OCI-LY1 (cell line): Measurements from ENCODE around the gene RFX8.

Experiments used
- H2AFZ ChIP-seq: fragments of 200-600 bp; sonication (generic), shearing (Covaris generic); 2 replicates; pipeline ENCODE4 v1.6.0; 2014; ENCODE audit warnings: antibody characterized with exemption, mild to moderate bottlenecking, low read length
- H3F3A ChIP-seq: fragments of 200-600 bp; sonication (generic), shearing (Covaris generic); 2 replicates; pipeline ENCODE4 v1.6.0; 2014; ENCODE audit warnings: mild to moderate bottlenecking, antibody characterized with exemption, low read length, moderate library complexity; ENCODE audit not compliant: insufficient read depth
- H3K27ac ChIP-seq: fragments of 200-600 bp; sonication (generic); 2 replicates; pipeline ENCODE4 v1.5.1; 2014; ENCODE audit warnings: low read length, mixed run types, mild to moderate bottlenecking, low read depth; ENCODE audit not compliant: poor library complexity, severe bottlenecking
- H3K27me3 ChIP-seq: fragments of 200-600 bp; sonication (generic); 2 replicates; pipeline ENCODE4 v1.6.0; 2014; ENCODE audit warnings: antibody characterized with exemption, mild to moderate bottlenecking, low read length, moderate library complexity; ENCODE audit not compliant: insufficient read depth
- H3K36me3 ChIP-seq: fragments of 200-600 bp; sonication (generic); 2 replicates; pipeline ENCODE4 v1.6.1; 2014; ENCODE audit warnings: mild to moderate bottlenecking, antibody characterized with exemption, low read length, moderate library complexity, mixed read lengths; ENCODE audit not compliant: insufficient read depth
- H3K4me1 ChIP-seq: fragments of 200-600 bp; sonication (generic); 2 replicates; pipeline ENCODE4 v1.5.1; 2014; ENCODE audit warnings: mild to moderate bottlenecking, low read length, moderate library complexity; ENCODE audit not compliant: insufficient read depth, severe bottlenecking
- H3K4me2 ChIP-seq: fragments of 200-600 bp; sonication (generic), shearing (Covaris generic); 2 replicates; pipeline ENCODE4 v1.6.1; 2014; ENCODE audit warnings: low read length
- H3K4me3 ChIP-seq: fragments of 200-600 bp; sonication (generic); 2 replicates; pipeline ENCODE4 v1.5.1; 2014; ENCODE audit warnings: low read length, low read depth, mild to moderate bottlenecking, mixed read lengths; ENCODE audit not compliant: poor library complexity, severe bottlenecking
- H3K79me2 ChIP-seq: fragments of 200-600 bp; shearing (Covaris generic); 2 replicates; pipeline ENCODE4 v1.6.1; 2016; ENCODE audit warnings: mixed run types, low read length, mixed read lengths; ENCODE audit not compliant: insufficient read depth
- H3K9ac ChIP-seq: fragments of 200-600 bp; sonication (generic), shearing (Covaris generic); 2 replicates; pipeline ENCODE4 v1.6.1; 2014; ENCODE audit warnings: mild to moderate bottlenecking, low read length, mixed read lengths
- H3K9me2 ChIP-seq: fragments of 200-600 bp; sonication (generic), shearing (Covaris generic); 2 replicates; pipeline ENCODE4 v1.6.1; 2014; ENCODE audit warnings: low read depth, mild to moderate bottlenecking, low read length, mixed read lengths
- H3K9me3 ChIP-seq: fragments of 200-600 bp; shearing (Covaris generic); 2 replicates; pipeline ENCODE4 v1.6.1; 2014; ENCODE audit warnings: low read length, mixed read lengths
- H4K20me1 ChIP-seq: fragments of 200-600 bp; sonication (generic), shearing (Covaris generic); 2 replicates; pipeline ENCODE4 v1.6.0; 2016; ENCODE audit warnings: mild to moderate bottlenecking, low read length; ENCODE audit not compliant: insufficient read depth
- EZH2 ChIP-seq: fragments of 200-600 bp; sonication (generic), shearing (Covaris generic); IDR thresholded peaks from 2 replicates; pipeline ENCODE4 v1.8.0; 2017; ENCODE audit warnings: borderline replicate concordance, mixed run types, mild to moderate bottlenecking, antibody characterized with exemption, low read length, moderate library complexity, mixed read lengths
- TF ChIP-seq, protein P1 (sequence below): fragments of 200-600 bp; sonication (generic), shearing (Covaris generic); IDR thresholded peaks from 2 replicates; pipeline ENCODE4 v1.5.1; 2017; ENCODE audit warnings: mild to moderate bottlenecking, antibody characterized with exemption, low read length, moderate library complexity, mixed read lengths

RFX8 gene

DNA sequence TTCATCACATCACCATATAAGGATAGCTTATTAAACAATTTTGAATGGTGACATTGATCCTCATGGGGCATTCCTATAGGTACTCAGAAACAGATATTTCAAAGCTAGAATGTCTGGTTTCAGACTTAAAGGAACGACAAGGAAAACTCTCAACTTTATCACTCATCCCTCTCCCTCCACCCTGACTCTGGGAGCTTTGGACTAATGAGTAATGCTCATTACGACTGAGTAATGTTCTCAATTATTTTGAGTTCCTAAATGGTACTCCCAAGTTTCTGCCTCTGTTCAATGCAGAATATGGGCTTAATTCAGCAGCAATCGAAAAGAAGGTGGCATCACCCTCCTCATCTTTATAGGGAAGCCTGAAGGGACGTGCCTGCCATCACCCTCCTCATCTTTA, 43.4 kb downstream of the RFX8 start:
- H2AFZ ChIP-seq, result no peak overlapping the region
- H3K27me3 ChIP-seq, result no peaks in the 10 kb centered on the region
- no peak overlapping the region for H3K9ac ChIP-seq
- TF ChIP-seq, protein P1, sequence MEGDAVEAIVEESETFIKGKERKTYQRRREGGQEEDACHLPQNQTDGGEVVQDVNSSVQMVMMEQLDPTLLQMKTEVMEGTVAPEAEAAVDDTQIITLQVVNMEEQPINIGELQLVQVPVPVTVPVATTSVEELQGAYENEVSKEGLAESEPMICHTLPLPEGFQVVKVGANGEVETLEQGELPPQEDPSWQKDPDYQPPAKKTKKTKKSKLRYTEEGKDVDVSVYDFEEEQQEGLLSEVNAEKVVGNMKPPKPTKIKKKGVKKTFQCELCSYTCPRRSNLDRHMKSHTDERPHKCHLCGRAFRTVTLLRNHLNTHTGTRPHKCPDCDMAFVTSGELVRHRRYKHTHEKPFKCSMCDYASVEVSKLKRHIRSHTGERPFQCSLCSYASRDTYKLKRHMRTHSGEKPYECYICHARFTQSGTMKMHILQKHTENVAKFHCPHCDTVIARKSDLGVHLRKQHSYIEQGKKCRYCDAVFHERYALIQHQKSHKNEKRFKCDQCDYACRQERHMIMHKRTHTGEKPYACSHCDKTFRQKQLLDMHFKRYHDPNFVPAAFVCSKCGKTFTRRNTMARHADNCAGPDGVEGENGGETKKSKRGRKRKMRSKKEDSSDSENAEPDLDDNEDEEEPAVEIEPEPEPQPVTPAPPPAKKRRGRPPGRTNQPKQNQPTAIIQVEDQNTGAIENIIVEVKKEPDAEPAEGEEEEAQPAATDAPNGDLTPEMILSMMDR, result no peak
- no peak for TF ChIP-seq EZH2
- H3K27ac ChIP-seq, result no peak overlapping the region
- H3K4me2 ChIP-seq, result no peak overlapping the region
- H3F3A ChIP-seq, result no peaks in the 10 kb centered on the region
- no peaks in the 10 kb centered on the region for H3K9me3 ChIP-seq
- H3K9me2 ChIP-seq, result no peaks in the 10 kb centered on the region
- H3K4me1 ChIP-seq, result no peaks in the 10 kb centered on the region
- no peak overlapping the region for H3K4me3 ChIP-seq
- no peaks in the 10 kb centered on the region for H3K79me2 ChIP-seq
- no peaks in the 10 kb centered on the region for H4K20me1 ChIP-seq
- no peaks in the 10 kb centered on the region for H3K36me3 ChIP-seq

DNA sequence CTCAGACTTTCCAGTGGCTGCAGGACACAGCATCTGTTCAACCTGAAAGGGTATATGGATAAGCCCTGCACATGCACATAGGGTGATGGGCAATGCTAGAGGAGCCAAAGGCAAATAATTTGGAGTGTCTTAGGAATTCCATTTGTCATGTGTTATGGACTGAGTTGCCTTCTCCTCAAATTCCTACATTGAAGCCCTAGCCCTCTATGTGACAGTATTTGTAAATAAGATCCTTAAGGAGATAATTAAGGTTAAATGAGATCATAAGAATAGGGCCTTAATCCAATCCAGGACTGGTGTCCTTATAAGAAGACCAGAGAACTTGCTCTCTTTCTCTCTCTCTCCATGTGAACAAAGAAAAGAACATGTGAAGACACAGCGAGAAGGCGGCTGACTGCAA, 44.8 kb downstream of the RFX8 start:
- Histone ChIP-seq H3K27me3 (no peaks in the 10 kb centered on the region), H3K79me2 (no peaks in the 10 kb centered on the region), H3K4me1 (no peaks in the 10 kb centered on the region), H3K36me3 (no peaks in the 10 kb centered on the region), H3K4me2 (no peak overlapping the region), H2AFZ (no peak overlapping the region), H3K9me3 (no peaks in the 10 kb centered on the region), H3K9ac (no peak overlapping the region), H3K27ac (no peak overlapping the region), H3F3A (no peaks in the 10 kb centered on the region), H3K9me2 (no peaks in the 10 kb centered on the region), H3K4me3 (no peak overlapping the region), H4K20me1 (no peaks in the 10 kb centered on the region)
- TF ChIP-seq EZH2, result no peak
- TF ChIP-seq, protein P1, result no peak

DNA sequence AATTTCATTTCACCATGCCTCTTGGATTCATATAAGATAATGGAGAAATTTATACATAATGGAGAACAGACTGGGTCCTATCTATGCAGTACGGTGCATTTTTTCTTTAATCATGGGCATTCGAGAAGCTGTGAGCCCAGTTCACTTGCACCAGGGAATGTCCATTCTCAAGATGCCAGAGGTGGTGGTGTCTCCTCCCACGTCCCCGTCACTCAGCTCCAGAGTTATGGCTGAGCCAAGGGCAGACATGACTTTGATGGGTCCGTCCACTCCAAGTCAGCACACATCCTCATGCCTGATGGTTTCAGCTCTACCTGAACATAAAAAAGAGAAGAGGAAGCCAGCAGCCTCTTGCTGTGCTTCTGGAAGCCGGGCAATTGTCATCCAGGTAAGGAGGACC, 45.5 kb downstream of the RFX8 start:
- no peak overlapping the region for H3K27ac ChIP-seq
- no peak overlapping the region for H3K4me3 ChIP-seq
- H3K27me3 ChIP-seq, result no peaks in the 10 kb centered on the region
- no peaks in the 10 kb centered on the region for H4K20me1 ChIP-seq
- TF ChIP-seq EZH2, result no peak
- TF ChIP-seq, protein P1, result no peak
- H3F3A ChIP-seq, result no peaks in the 10 kb centered on the region
- H3K4me1 ChIP-seq, result no peaks in the 10 kb centered on the region
- no peak overlapping the region for H3K4me2 ChIP-seq
- no peaks in the 10 kb centered on the region for H3K9me3 ChIP-seq
- H3K9ac ChIP-seq, result no peak overlapping the region
- H2AFZ ChIP-seq, result no peak overlapping the region
- H3K36me3 ChIP-seq, result no peaks in the 10 kb centered on the region
- H3K79me2 ChIP-seq, result no peaks in the 10 kb centered on the region
- H3K9me2 ChIP-seq, result no peaks in the 10 kb centered on the region
